Upper lobe of left lung (tissue), 4 donors: ENCODE results near the gene UBR2.

Source experiments
- CTCF ChIP-seq, 6 experiments: fragments of 450-650 bp in 4 of 6; fragments of 200-600 bp in 2 of 6; sonication (generic) in 2 of 6; IDR thresholded peaks; one replicate each; pipeline ENCODE4 v1.5.1; 2016 to 2019; ENCODE audit warnings: antibody characterized with exemption in 6 of 6
- EP300 ChIP-seq, 4 donors: sonication (generic); formaldehyde crosslinking; IDR thresholded peaks; one replicate each; pipeline ENCODE4 v1.5.1; 2017; ENCODE audit warnings: antibody characterized with exemption in 4 of 4, control low read depth in 2 of 4
- POLR2A ChIP-seq, 4 donors: fragments of 450-650 bp; IDR thresholded peaks; one replicate each; pipeline ENCODE4 v1.5.1; 2016 to 2017; ENCODE audit warnings: antibody characterized with exemption in 4 of 4, mild to moderate bottlenecking in 2 of 4
- POLR2AphosphoS5 ChIP-seq, 2 donors: sonication (generic); formaldehyde crosslinking; IDR thresholded peaks; one replicate each; pipeline ENCODE4 v1.5.1; 2017; ENCODE audit warnings: antibody characterized with exemption in 2 of 2

- TF ChIP-seq CTCF (IDR thresholded peaks at IDR 0.05) (no peak), EP300 (IDR thresholded peaks at IDR 0.05) (no peak), POLR2AphosphoS5 (IDR thresholded peaks at IDR 0.05) (no peak), POLR2A (IDR thresholded peaks at IDR 0.05) (no peak)
Observed at GRCh38 chr6:42533794-42534193, 30.0 kb upstream of the UBR2 start.
